HepG2 (cell line): ENCODE results near the gene TXNL4A. TPM values are rescaled to one million over a fixed set of nuclear protein-coding genes. Genes with fewer than 3 reads are reported as not detected.

Experiments
- ATF3 ChIP-seq: sonication (generic); formaldehyde crosslinking; IDR thresholded peaks from 2 replicates; pipeline ENCODE4 v1.4.0; 2020; ENCODE audit warnings: missing genetic modification reagents
- BCL3 ChIP-seq: sonication (generic); formaldehyde crosslinking; IDR thresholded peaks from 2 replicates; pipeline ENCODE4 v1.5.1; 2020; ENCODE audit warnings: mild to moderate bottlenecking, missing genetic modification reagents, moderate library complexity
- CREB3 ChIP-seq: sonication (generic); formaldehyde crosslinking; IDR thresholded peaks from 2 replicates; pipeline ENCODE4 v1.5.0; 2020; ENCODE audit warnings: missing genetic modification reagents
- DNMT3B ChIP-seq: conservative IDR thresholded peaks from 2 replicates; pipeline ENCODE4 v1.6.1; 2016; ENCODE audit warnings: missing biosample characterization, control low read depth
- DR1 ChIP-seq: sonication (generic); formaldehyde crosslinking; IDR thresholded peaks from 2 replicates; pipeline ENCODE4 v1.8.0; 2021; ENCODE audit warnings: mild to moderate bottlenecking, missing genetic modification reagents, inconsistent platforms
- ETV6 ChIP-seq: sonication (generic); formaldehyde crosslinking; conservative IDR thresholded peaks from 2 replicates; pipeline ENCODE4 v1.4.0; 2020; ENCODE audit warnings: missing genetic modification reagents
- GATAD1 ChIP-seq: IDR thresholded peaks from 2 replicates; pipeline ENCODE4 v1.6.1; 2016; ENCODE audit warnings: missing genetic modification reagents, missing compliant biosample characterization
- MED8 ChIP-seq: sonication (generic); formaldehyde crosslinking; IDR thresholded peaks from 2 replicates; pipeline ENCODE4 v1.8.1; 2023; ENCODE audit warnings: mild to moderate bottlenecking, missing genetic modification reagents; ENCODE audit not compliant: insufficient replicate concordance
- MTF2 ChIP-seq: sonication (generic); formaldehyde crosslinking; IDR thresholded peaks from 2 replicates; pipeline ENCODE4 v1.5.0; 2020; ENCODE audit warnings: missing genetic modification reagents, borderline replicate concordance
- NR1H2 ChIP-seq: sonication (generic); formaldehyde crosslinking; IDR thresholded peaks from 2 replicates; pipeline ENCODE4 v1.8.1; 2022; ENCODE audit warnings: low read depth, missing genetic modification reagents, borderline replicate concordance
- NR2F1 ChIP-seq, 2 experiments: fragments of 450-650 bp in 1 of 2; formaldehyde crosslinking in 1 of 2; IDR thresholded peaks; 2 replicates each; pipeline versions ENCODE4 v1.5.0 to v1.6.1; 2016 to 2020; ENCODE audit warnings: mild to moderate bottlenecking in 1 of 2, missing compliant biosample characterization in 1 of 2, missing genetic modification reagents in 1 of 2, moderate library complexity in 1 of 2
- POLR2A ChIP-seq, 2 experiments: IDR thresholded peaks; 2 replicates each; pipeline ENCODE4 v1.6.1; 2011; ENCODE audit warnings: low read depth in 2 of 2, low read length in 2 of 2, mild to moderate bottlenecking in 1 of 2, moderate library complexity in 1 of 2; ENCODE audit not compliant: insufficient read depth in 1 of 2
- RFX1 ChIP-seq: fragments of 450-650 bp; IDR thresholded peaks from 2 replicates; pipeline ENCODE4 v1.6.1; 2017
- THRA ChIP-seq: sonication (generic); formaldehyde crosslinking; IDR thresholded peaks from 2 replicates; pipeline ENCODE4 v1.4.0; 2020; ENCODE audit warnings: missing genetic modification reagents, borderline replicate concordance
- ZFX ChIP-seq: sonication (generic); formaldehyde crosslinking; IDR thresholded peaks from 2 replicates; pipeline ENCODE4 v1.4.0; 2020; ENCODE audit warnings: mild to moderate bottlenecking, low read depth, missing genetic modification reagents, moderate library complexity
- ZNF503 ChIP-seq: sonication (generic); formaldehyde crosslinking; IDR thresholded peaks from 2 replicates; pipeline ENCODE4 v1.4.0; 2020; ENCODE audit warnings: missing genetic modification reagents
- ZNF609 ChIP-seq: sonication (generic); formaldehyde crosslinking; IDR thresholded peaks from 2 replicates; pipeline ENCODE4 v1.4.0; 2020; ENCODE audit warnings: mild to moderate bottlenecking, missing genetic modification reagents, borderline replicate concordance
- ZNF746 ChIP-seq: sonication (generic); formaldehyde crosslinking; IDR thresholded peaks from 2 replicates; pipeline ENCODE4 v1.8.0; 2022; ENCODE audit warnings: mild to moderate bottlenecking, missing genetic modification reagents
- polyA plus RNA-seq, 8 experiments: library from polyadenylated mRNA; depleted of rRNA in 3 of 8; stranded (reverse) in 7 of 8; unstranded in 1 of 8; fragments of >200 nt; fragmentation: Illumina TruSeq in 4 of 8; extraction: Trizol in 4 of 8; gene quantifications; 2 replicates each; pipeline versions ENCODE4 v1.2.1 to v1.2.3, GENCODE V29; 2011 to 2016; ENCODE audit warnings: low read depth in 4 of 8, missing spikeins in 1 of 8, mixed read lengths in 1 of 8; ENCODE audit not compliant: insufficient read depth in 1 of 8
- total RNA-seq, 5 experiments: library from RNA; depleted of rRNA; stranded (reverse); fragments of >200 nt; fragmentation: Illumina TruSeq; extraction: Trizol; gene quantifications; 2 replicates each; pipeline ENCODE4 v1.2.3, GENCODE V29; 2016; ENCODE audit warnings: low read depth in 1 of 5

The TXNL4A gene
- total and polyA plus RNA-seq, 2 of the 13 experiments (the other 11 are each of a cell fraction or from before 2014, with no cell fraction given) = 172 to 202 TPM

- TF ChIP-seq NR1H2 (CRISPR knock-in tag) = no peak
- TF ChIP-seq ATF3 (CRISPR knock-in tag) = peak; percentile 29; the same call in 1 of the 2 replicates
- TF ChIP-seq ETV6 (CRISPR knock-in tag) = no peak
- peak; percentile 43; the same call in 1 of the 2 replicates for TF ChIP-seq ZNF609
- TF ChIP-seq POLR2A (IDR thresholded peaks at IDR 0.05; ENCODE audit: insufficient read depth in 1 of 2, low read depth in 2 of 2, low read length in 2 of 2) = peak; percentile 56 to 83
- no peak for TF ChIP-seq DNMT3B (CRISPR knock-in tag)
- TF ChIP-seq ZNF746 (CRISPR knock-in tag) = peak; percentile 24; the same call in 1 of the 2 replicates
- TF ChIP-seq NR2F1 (CRISPR knock-in tag; IDR thresholded peaks at IDR 0.05) = no peak
- peak; percentile 85 for TF ChIP-seq ZFX
- no peak for TF ChIP-seq RFX1
- no peak; the same call in 1 of the 2 replicates for TF ChIP-seq DR1 (CRISPR knock-in tag)
- TF ChIP-seq GATAD1 (CRISPR knock-in tag) = 0 out of 2 replicates have a peak, but pooled peaks have one; percentile 17
- 0 out of 2 replicates have a peak, but pooled peaks have one; percentile 24 for TF ChIP-seq THRA
- peak; percentile 75; the same call in 1 of the 2 replicates for TF ChIP-seq BCL3 (CRISPR knock-in tag)
- peak; percentile 55 for TF ChIP-seq MED8 (CRISPR knock-in tag)
- TF ChIP-seq ZNF503 (CRISPR knock-in tag) = peak; percentile 33; the same call in 1 of the 2 replicates
- no peak for TF ChIP-seq CREB3 (CRISPR knock-in tag)
- peak; percentile 51; the same call in 1 of the 2 replicates for TF ChIP-seq MTF2 (CRISPR knock-in tag)
These were observed 23.8 kb downstream of the TXNL4A start, which contains the start of gene HSBP1L1 (continued) for GRCh38 chr18:79964330-79965118.
